Fibroblast of lung (primary cell): ENCODE measurements around the gene NRCAM.

ENCODE experiments used
- CTCF ChIP-seq, 2 donors: IDR thresholded peaks in 1 of 2; conservative IDR thresholded peaks in 1 of 2; 1 replicate in 1 of 2; 2 replicates in 1 of 2; pipeline ENCODE4 v1.5.1; 2011 to 2012; ENCODE audit warnings: low read length in 2 of 2, control low read depth in 1 of 2, inconsistent platforms in 1 of 2, low read depth in 1 of 2, mild to moderate bottlenecking in 1 of 2
- EZH2 ChIP-seq: IDR thresholded peaks from 2 replicates; pipeline ENCODE4 v1.5.1; 2012; ENCODE audit warnings: low read length, control low read depth, mild to moderate bottlenecking; ENCODE audit errors: missing control alignments

- TF ChIP-seq CTCF (conservative IDR thresholded peaks at IDR 0.05 in 1 of 2, IDR thresholded peaks at IDR 0.05 in 1 of 2; ENCODE audit: low read depth in 1 of 2, low read length in 2 of 2) (no peak), EZH2 (no peak)
Measured at GRCh38 chr7:108326938-108327337, 129.3 kb downstream of the NRCAM start.
